ENCODE results near the gene PARP1.

The PARP1 gene

DNA sequence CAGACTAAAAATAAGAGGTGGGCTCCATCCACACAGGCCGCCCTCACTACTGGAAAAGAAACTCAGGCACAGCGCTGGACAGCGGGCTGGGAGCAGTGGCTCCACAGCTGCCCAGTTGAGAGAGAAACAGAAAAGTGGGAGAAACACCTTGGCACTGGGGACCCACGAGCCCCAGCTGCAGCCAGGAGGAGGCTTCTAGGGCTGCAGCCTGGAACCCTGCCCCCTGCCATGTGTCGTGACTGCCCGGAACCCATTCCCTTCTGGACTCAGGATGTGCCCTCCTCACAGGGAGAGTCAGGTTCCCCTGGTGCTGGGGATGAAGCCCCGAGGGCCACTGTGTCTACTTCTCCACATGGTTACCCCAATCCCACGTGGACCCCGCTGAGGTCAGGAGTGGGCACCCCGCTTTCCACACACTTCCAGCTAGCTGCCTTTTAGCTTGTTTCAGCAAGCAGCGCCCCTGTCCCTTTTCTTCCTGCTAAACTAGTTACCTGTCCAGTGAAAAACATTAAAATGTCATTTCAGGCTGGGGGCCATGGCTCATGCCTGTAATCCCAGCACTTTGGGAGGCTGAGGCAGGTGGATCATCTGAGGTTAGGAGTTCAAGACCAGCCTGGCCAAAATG is 35.9 kb downstream of the PARP1 start:
- DNase-seq = no peak

GRCh38 chr1:226371027-226371694 is 36.7 kb downstream of the PARP1 start:
- DNase-seq = no peak

GRCh38 chr1:226370144-226370923 is 37.6 kb downstream of the PARP1 start:
- DNase-seq = no peak

GRCh38 chr1:226369110-226369509 is 38.8 kb downstream of the PARP1 start:
- DNase-seq = no peak

DNA sequence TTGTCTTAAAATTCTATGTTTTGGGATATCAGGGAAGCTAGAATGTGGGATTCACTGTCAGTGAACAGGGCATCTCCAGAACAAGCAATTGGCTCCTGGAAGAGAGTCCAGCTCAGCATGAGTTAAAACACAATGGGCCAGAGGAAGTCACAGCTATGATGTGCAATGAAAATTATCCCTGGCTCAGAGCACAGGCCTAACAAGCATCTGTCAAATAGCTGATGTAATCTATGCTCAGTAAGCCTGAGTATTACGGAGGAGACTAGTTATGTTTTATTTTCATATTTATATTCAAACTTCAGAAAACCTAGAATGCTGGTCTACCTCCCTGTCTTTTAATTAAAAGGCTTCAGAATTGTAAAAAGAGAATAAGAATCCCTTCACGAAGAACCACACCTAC is 41.6 kb downstream of the PARP1 start:
- no peak for DNase-seq

DNA sequence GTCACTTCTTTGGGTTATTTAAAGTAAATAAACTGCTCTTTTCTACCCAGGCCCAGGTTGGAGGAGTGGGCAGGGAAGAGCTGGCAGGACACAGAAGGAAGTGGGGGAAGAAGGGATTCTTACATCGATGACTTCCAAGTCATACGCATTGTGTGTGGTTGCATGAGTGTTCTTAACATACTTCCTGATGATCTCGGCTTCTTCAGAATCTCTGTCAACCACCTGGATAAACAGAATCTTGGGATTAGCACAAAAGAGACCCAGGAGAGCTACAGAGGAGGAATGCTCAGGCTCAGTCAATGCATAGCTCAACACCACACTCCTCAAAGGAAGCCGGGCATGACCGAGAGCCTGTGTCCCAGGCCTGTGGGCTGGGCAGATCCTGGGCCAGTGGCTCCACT is 42.1 kb downstream of the PARP1 start:
- no peak for DNase-seq

- no peak for DNase-seq
Measured at GRCh38 chr1:226364901-226365565, 42.9 kb downstream of the PARP1 start.

DNA sequence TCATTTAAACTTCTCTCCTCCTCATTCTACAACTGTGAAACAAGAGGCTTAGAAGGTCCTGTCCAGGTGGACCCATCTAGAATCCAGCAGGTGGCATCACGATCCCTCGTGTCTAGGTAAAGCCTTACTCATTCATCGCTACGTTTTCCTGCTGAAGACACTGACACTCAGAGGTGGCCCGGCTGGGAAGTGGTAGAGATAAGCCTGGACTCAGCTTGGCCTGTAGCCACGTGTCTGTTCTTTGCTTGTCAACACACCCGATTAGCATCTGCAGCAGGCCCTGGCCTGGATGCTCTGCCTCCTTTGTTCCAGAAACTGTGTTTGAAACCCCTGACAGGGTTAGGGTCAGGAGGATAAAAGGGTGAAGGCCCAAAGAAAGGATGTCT is 43.4 kb downstream of the PARP1 start:
- no peak for DNase-seq

DNA sequence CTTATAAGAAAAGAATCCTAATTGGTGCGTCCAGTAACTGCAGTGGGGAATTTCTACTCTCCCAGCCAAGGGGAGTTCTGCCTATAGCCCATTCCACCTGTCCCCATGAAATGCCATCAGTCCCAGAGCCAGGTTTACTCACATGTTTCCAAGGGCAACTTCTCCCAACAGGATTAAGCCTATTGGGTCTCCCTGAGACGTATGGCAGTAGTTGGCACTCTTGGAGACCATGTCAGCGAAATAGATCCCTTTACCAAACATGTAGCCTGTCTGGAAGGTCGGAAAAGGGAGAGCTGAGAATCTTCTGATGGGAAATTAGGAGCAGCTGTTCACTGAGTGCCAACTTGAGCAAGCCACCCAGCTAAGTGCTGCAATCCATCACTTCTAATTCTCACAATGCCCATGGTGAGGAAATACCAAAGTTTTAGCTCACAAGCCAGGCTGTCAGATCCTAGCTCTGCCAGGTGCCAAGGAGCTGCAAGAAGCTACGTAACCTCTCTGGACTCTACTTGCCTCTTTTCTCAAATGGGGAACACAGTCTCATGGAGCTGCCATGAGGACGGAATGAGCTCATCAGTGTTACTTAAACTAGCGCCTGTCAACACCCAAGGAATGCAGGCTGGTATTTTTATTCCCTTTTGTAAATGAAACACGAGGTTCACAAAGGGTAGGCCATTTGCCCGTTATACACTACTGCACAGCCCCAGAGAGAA is 43.9 kb downstream of the PARP1 start:
- DNase-seq = no peak

GRCh38 chr1:226362891-226363447 is 44.9 kb downstream of the PARP1 start:
- no peak for DNase-seq

- DNase-seq = no peak
Measured at GRCh38 chr1:226362361-226362760, 45.5 kb downstream of the PARP1 start.

DNA sequence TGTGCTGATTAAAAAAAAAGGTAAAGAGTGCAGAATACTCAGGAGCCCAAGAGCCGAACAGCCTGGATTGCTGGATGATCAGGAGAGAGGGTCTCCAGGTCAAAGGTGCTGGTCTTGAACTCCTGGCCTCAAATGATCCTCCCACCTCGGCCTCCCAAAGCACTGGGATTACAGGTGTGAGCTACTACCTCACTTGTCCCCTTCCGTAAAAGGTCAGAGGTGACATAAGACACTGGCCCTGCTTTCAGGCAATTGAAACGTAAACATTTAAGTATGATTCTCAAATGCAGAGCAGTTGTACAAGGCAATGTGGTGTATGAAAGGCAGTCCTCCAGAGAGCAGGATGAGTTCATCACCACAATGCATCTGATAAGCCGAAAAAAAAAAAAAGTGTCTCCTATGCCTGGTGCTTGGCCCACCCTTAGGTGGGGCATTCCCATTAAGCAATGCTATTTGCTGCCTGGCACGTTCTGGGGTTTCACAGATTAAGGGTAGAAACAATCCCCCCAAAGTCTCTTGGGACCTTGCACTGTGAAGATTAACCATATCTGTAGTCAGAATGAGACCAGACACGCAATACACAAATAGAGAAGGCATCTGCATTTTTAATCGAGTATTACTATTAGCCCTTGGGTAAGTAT is 47.7 kb downstream of the PARP1 start:
- DNase-seq = no peak

- no peak for DNase-seq
Measured at GRCh38 chr1:226357416-226357815, 50.5 kb downstream of the PARP1 start.

DNA sequence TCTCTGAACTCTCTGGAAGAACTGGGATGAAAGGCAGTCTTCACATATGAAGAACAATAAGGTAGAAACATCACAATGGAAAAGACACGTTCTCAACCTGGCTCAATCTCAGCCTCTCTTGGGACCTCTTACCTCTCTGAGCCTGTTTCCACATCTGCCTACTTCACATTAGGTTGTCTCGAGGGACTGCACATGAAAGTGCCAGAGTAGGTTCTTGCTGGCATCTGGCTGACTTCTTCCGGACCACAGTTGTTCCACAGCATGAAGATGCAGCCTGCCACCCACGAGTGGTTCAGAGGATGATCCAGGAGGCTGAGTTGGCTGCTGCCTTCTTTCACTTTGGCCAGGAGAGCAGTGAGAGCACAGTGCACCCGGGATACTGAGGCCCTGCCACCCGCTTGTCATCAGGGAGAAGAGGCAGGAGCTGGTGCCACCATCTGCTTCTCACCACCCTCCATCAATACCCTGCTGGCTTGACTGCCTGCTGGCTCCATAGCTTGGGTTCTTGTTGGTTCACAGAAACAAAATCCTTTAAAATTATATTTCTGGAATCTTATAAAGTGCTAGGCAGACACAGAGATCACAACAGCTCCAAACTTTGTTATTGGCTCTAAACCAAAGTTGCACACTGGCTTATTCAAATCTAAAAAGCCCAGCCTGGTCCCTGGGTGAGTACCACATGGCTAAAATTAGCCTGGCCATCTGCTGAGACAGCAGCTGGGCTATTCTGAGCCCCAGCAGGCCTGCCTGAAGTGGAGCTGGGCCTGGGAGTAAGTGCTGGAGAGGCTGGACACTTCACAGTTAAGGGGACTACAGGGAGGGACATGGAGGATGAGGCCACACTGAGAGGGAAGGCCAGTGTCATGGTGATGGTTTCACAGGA is 52.0 kb downstream of the PARP1 start:
- DNase-seq = no peak

GRCh38 chr1:226355016-226355415 is 52.9 kb downstream of the PARP1 start:
- no peak for DNase-seq

DNA sequence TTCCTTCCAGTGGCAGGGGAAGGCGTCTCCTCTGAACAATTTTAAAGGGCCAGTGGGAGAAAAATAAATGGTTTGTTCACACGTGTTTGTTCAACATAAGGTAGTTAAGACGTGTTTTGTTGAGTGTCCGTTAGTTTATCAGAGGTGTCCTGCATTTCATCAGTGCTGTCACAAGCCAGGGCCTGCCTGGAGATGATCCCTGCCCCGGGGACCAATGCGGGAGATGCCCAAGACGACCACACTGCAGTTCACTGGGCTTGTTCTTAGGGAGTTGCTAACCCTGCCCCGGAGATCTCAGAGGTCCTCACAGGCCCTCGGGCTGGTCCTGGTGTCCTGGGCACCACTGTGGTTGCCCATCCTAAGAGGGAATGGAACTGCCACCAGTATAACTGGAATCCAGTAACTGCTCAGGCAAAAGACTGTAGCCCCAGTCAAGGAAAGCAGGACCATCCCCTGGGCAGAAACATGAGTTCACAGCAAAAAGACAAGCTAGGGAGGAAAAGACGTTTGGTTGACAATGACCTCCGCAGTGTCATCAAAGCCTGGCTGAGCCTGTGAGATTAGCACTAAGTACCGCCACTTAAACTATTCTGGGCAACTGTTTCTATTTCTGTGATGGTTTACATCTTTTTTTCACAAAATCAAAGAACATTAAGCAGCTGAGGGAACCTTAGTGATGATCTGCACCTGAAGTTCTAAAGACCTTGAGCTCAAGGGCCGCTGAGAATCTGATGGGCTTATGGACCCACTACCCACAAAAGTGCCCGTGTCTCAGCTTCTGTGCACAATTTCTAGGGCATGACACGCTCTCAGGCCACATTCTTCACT is 54.0 kb downstream of the PARP1 start:
- no peak for DNase-seq

DNA sequence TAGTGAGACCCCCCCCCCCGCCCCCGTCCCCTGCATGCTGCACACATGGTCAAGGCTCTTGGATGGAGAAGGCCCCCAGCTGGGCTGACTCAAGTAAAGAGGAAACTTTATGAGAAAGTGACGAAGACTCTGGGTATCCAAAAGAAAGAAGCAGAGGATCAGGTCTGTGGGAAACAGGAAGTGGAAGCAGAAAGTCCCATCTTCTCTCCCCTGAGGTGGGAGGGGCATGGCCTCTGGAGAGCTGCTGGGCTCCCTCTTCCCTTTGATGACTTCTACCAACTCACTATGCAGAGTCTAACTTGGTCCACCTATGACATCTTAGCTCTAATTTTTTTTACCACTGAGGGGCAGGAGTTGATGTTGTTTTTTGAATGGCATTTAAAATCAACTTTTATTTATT is 56.2 kb downstream of the PARP1 start:
- DNase-seq = no peak

DNA sequence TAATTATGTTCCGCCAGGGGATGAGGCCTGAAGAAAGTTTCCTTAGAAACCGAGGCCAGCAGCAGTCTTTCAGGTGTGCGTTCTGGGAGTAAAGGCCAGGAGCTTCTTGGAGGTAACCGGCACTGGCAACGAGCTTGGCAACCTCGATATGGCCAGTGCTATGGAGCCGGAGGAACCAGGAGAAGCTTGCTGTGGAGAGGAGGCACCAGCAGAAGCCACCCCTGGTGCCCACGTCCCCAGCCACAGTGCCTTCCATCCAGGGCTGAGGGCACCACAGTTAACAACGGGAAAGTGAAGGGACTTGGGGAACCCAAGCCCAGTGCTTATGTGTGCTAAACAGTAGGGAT is 57.4 kb downstream of the PARP1 start:
- DNase-seq = no peak

DNA sequence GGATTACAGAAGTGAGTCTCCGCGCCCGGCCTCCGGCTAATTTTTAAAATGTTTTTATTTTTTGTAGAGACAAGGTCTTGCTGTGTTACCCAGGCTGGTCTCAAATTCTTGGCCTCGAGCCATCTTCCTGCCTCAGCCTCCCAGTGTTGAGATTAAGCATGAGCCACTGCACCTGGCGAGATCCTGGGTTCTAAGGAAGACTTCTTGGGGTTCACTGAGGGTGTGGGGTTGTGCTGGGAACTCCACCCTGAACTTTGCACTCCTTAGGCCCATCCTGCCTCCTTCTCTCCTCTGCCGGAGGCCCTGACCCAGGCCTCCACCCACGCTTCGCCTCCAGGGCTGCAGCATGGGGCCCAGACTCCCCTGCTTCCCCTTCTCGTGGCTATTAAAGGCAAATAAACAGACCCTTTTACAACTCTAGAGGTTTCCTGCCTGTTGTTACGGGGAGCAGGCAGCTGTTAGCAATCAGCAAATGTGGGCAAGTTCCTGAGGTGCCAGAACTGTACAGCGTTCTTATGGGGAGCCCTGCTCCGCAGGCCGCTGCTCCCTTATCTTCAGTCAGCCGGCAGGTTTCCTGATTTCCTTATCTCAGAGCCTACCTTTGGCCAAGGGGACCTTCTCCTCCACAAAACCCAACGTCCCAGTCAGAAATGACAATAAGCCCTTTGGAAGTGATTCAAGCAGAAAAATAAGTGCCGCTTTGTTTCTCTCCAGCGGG is 57.9 kb downstream of the PARP1 start:
- DNase-seq = no peak

GRCh38 chr1:226349081-226349480 is 58.8 kb downstream of the PARP1 start:
- DNase-seq = no peak
